ENCODE data around the gene SQSTM1. TPM values are rescaled to one million over a fixed set of nuclear protein-coding genes. Genes with fewer than 3 reads are reported as not detected.
A peak's percentile ranks its signal among the peaks of the same experiment; 100 is the strongest.

The SQSTM1 gene
- total RNA-seq, 1 donor from 2014 or later, result 548 TPM

DNA sequence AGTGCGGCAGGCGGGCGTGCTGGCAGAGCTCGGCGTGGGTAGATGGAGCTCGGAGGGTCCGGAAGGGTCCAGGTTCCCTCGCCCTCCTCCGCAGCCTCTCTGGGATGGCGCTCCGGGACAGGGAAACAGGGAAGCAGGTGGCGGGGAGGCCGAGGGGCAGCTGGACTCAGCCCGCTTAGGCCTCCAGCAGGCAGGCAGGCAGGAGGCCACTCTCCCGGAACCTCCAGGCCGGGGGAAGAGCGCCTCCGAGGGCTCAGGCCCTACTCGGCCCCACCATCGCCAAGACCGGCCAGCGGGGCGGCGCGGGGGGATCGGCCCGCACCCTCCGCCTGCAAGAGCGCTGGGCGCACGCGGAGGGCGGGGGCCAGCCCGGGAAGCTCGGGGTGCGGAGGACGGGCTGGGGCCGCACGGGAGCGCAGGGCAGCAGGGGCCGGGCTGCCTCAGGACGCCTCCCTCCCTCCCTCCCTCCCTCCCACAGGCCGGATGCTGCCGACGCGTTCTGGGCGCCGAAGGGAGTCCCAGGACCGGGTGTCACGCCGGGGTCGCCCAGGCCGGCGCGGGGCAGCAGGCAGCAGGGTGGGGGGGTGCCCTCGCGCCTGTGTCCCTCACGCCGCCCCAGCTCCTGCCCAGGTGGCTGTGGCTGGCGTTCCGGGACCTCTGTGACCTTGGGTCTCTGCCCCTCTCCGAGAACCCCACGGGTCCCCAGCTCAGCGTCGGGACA is 15.0 kb upstream of the SQSTM1 start:
- DNase-seq (ENCODE audit: low read depth in 2 of 2), result peak; percentile 56 to 57

DNA sequence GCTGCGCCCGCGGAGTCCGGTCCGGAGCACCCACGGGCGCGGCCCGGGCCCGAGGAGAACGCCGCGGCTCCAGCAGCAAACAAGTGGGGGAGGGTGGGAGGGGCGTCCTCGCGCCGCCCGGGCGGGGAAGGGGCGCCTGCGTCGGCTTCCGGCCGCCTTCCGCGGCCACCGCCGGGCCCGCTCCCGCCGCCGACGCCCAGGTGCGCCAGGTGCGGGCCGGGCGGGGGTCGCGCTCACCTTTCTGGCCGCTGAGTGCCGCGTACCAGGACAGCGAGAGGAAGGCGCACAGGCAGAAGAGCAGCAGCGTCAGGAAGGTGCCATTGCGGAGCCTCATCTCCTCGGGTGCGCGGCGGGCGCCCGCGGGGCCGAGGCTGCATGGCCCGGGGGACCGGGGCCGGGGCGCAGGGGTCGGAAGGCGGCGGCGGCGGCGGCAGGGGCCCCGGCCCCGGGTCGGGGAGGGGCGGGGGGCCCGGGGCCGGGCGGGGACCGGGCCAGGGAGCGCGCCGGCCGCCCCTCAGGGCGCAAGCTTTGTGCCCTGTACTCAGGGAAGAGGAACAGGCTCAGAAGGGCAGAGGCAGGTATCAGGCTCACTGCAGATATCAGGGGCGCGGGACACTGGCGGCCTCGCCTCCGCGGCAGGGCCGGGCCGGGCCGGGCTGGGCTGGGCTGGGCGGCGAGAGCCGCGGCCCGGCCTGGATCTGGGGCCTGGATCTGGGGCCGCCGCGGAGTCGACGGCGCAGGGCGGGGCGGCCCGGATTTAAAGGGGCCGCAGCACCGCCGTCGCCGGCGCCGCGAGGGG is 14.3 kb upstream of the SQSTM1 start, which contains the start of gene MGAT4B:
MGAT4B (minus strand) TSS at position 617 of the 799 bp plus-strand sequence; CDS start at position 334, 283 bp downstream.
- peak; percentile 81 to 87 for DNase-seq (ENCODE audit: low read depth in 2 of 2)

DNA sequence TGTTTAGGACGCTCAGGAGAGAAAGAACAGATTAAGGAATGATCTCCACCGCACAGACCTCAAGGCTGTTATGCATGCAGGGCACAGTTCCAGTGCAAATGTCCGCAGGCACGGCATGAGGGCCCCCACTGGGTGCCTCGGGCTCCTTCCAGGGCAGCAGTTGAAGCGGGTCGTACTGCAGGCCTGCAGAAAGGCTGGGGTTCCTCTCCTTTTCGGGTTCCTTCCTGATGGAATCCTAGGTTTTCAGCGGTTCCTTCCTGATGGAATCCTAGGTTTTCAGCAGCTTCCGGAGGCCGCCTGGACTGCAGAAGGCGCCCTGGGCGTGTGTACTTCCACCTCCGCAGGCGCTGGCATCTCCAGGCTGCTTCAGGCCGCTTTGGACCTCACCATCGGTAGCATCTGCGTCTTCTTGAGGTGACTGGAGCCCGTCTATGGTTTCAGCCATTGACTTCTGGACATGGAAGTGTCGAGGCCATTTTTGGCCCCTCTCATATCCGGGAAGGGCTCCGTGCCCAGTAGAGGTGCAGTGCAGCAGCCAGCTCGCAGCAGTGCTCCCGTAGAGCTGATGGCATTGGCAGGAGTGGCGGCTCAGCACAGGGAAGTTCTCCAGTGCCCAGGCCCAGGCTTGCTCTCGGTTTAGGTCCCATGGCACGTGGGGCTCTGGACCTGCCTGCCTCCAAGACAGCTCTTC is 8.4 kb upstream of the SQSTM1 start:
- no peak for DNase-seq (ENCODE audit: low read depth in 2 of 2)

DNA sequence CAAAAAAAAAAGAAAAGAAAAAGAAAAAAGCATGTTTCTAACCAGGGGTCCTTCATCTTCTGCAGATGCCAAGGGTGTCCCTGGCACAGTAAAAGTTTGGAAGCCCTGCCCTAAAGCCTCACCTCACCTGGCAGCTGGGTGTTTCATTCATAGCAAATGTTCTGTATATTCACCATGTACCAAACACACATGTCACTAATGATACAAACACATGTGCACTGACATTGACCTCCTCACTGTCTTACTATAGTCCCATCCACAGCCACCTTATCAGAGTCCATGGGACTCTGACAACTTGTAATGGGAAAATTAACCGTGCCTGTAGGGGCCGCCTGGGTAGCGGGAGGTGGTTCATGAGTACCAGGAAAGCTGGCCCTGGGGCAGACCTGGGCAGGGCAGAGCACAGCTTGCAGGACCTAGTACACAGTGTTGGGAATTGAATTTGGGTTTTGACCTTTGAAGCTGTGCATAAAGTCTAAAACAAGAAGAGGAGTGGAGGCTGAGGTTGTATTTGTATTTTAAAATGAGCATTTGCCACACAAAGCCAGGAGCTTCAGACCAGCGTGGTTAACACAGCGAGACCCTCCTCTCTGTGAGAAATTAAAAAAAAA is 7.6 kb upstream of the SQSTM1 start:
- DNase-seq (ENCODE audit: low read depth in 2 of 2), result no peak

DNA sequence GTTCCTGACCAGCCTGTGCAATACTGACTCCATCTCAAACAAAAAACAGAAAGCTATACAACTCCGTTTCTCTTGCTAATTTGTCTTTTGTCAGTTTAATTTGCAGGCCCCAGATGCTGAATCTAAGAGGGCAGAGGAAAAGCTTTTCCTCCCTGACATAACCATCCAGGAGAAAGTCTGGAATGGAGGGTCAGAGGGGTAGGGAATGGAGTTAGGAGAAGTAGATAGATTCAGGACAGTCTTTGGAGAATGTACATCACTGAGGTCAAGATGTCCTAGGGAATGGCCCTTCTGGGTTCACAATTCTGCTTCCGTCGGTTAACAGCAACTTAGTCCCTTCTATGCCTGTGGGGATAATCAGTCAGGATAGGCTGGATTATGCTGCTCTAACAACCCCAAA is 6.6 kb upstream of the SQSTM1 start:
- DNase-seq (ENCODE audit: low read depth in 2 of 2), result no peak

DNA sequence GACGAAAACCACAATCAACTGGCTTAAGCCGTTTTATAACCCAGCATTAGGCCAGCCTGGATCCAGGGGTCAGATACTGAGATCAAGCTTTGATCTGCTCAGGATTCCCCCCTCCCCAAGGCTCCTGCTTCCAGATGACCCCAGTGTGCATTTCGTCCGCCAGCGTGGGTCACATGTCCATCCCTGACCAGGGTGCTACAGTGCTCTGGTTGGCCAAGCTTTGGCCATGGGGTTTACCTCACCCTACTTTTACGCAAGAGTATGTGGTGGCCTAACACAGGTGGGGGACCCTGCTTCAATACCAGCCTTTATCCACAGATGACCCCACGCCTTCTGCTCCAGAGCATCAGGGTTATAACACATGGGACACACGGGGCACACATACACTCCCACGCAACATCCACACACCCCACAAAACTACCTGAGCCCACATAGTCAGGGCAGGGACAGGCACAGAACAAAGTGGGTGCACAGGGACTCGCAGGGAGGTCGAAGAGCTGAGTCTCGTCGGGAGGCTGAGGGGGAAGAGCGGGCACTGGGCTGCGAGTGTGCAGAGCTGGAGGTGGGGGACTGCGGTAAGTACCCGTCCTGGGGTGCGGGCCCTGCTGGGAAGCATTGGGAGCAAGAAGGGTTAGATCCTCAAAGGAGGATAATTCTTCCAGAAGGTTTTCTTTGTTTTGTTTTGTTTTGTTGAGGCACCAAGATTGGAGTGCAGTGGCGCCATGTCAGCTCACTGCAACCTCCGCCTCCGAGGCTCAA is 5.0 kb upstream of the SQSTM1 start:
- DNase-seq (ENCODE audit: low read depth in 2 of 2), result no peak

GRCh38 chr5:179816401-179816795 is 4.3 kb upstream of the SQSTM1 start:
- no peak for DNase-seq (ENCODE audit: low read depth in 2 of 2)

- DNase-seq (ENCODE audit: low read depth in 2 of 2), result peak in 1 of 2 donors; percentile 41
Observed at GRCh38 chr5:179816796-179817469, 3.8 kb upstream of the SQSTM1 start.

DNA sequence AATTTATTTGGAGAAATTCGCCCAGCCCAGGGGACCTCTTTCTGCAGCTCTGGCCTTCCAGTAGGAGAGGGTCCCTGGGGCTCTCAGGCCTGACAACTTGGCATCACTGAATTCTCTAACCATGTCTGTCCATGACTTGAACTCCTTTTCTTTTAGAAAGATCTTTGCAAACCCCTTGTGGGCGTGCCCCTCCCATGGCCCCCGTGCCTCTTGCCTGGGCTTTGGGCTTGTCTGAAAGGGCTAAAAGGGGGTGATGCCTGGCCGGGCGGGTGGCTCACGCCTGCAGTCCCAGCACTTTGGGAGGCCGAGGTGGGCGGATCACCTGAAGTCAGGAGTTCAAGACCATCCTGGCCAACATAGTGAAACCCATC is 3.2 kb upstream of the SQSTM1 start:
- DNase-seq (ENCODE audit: low read depth in 2 of 2), result no peak

DNA sequence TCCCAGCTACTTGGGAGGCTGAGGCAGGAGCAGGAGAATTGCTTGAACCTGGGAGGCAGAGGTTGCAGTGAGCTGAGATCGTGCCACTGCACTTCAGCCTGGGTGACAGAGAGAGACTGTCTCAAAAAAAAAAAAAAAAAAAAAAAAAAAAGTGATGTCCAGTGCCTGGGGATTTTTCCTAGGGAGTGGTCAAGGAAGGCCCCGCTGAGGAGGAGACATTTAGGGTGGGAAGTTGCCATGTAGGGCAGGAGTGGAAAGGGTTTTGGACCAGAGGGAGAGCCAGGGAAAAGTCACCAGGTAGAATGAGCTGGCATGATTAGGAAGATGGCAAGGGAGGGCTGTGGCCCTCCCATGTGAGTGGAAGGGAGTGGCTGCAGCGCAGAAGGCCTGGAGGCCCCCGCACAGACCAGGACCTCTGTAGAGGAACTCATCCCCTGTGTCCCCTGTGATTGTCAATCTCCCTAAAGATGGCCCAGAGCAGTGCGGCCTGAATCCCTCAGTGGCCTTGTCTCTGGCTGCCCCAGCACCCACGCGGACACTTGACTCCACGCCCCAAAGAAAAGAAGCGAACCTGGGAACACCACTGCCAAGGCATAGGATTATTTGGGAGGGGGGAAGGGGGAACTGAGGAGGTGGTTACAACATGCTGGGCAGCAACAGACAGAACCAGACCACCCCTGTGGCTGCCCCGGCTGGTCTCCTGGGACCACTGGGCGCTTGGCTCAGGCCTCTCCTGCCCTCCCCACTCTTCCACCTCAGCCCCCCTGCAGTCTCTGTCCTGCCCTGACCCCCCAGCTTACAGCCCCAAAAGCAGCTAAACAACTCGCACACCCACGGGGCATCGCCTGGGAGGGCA is 2.6 kb upstream of the SQSTM1 start:
- peak in 1 of 2 donors; percentile 26 for DNase-seq (ENCODE audit: low read depth in 2 of 2)

DNA sequence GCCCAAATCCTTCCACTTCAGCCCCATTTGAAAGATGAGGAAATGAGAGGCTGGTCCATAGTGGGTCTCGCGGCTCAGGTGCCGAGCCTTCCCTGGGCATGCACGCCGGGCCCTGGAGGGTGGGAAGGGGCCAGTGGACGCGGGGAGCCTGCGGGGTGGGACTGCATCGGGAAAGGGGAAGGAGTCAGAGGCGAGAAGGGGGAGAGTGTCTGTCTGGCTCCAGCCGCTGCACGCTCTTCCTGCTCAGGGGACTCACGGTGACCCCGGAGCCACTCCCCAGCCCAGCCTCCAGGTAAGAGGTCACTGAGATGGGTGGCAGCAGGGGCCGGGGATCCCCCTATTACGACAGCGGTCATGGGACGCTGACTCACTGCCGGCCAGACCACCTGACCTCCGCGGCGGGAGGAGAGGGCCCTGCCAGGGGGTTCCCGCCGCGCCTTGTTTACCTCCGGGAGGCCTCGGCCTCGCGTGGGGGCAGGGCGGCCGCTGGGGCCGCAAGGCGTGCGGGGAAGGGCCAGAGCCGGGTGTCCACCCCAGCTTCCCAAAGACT is 1.9 kb upstream of the SQSTM1 start:
- DNase-seq (ENCODE audit: low read depth in 2 of 2), result peak; percentile 98 to 99

GRCh38 chr5:179819296-179820126 is 1.2 kb upstream of the SQSTM1 start:
- DNase-seq (ENCODE audit: low read depth in 2 of 2), result peak; percentile 89 to 95

DNA sequence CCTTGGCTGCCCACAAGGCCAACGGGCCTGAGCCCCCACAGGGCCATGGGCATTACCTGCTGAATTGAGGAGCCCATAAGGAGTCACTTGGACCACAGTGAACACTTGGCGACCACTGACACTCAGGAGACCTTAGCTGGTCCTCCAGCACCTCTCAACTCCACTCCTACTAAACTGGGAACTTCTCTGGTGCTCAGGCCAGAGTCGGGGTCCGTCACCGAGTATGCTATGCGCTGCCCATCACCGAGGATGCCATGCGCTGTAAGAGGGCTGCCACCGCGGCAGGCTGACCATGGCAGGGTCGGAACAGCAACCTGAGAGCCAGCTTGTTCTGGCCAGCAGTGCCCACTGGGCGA is 600 bp upstream of the SQSTM1 start:
- peak in 1 of 2 donors; percentile 59 for DNase-seq (ENCODE audit: low read depth in 2 of 2)

DNA sequence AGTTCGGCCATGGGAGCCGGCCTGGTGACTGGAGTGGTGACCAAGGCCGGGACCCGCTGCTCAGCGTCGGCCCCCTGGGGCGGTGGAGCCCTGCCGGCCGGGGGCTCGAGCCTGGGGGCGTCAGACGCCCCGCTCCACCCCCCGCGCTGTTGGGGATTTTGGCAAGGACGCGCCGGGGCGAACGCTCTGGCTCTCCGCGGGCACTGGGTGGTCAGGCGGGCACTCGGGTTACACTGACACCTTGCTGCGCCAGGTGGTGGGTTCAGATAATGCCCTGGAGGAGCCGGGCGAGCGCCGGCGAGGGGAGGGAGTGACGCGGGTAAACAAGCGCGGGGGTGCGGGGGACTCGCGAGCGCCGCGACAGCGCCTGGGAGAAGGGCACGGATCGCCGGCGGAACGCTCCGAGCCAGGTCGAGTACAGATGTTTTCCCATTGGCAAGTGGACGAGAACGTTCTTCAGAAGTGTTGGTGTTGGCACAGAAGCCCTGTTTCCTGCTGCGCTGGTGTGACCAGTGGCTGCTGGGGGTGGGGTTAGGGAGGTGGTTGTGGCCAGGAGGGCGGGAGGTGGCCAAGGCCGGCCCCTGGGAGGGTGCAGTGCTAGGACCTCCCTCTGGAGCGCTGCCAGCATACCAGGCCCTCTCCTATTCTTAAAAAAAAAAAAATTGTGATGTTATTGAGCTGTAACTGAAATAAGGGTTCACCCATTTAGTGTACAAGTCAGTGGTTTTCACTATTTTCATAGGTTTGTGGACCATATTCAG is 773 bp downstream of the SQSTM1 start:
- peak; percentile 94 to 97 for DNase-seq (ENCODE audit: low read depth in 2 of 2)

DNA sequence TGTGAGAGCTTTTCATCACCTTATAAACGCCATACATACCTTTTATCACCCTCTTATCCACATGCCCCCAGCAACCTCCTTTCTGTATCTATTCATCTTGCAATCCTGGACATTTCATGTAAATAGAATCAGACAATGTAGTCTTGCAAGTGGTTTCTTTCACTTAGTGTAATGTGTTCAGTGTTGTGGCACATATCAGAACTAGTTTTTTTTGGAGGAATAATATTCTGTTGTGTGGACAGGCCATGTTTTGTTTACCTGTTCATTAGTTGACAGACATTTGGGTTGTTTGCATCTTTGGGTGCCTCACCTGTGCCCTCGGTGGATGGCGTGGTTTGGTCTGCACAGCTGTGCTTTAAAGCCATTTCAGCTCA is 1.3 kb downstream of the SQSTM1 start:
- DNase-seq (ENCODE audit: low read depth in 2 of 2), result no peak

- no peak for DNase-seq (ENCODE audit: low read depth in 2 of 2)
Observed at GRCh38 chr5:179822444-179822990, 1.8 kb downstream of the SQSTM1 start.

Measured in lung microvascular endothelial cell (primary cell).